HEK293T (cell line): ENCODE measurements around the gene PALMD.

Experiments
- ARNT ChIP-seq: fragments of 450-650 bp; IDR thresholded peaks from 2 replicates; pipeline ENCODE4 v1.6.1; 2017; ENCODE audit warnings: mild to moderate bottlenecking
- BHLHE40 ChIP-seq: fragments of 450-650 bp; IDR thresholded peaks from 2 replicates; pipeline ENCODE4 v1.6.1; 2016; ENCODE audit warnings: mild to moderate bottlenecking, moderate library complexity, borderline replicate concordance
- CTBP1 ChIP-seq: fragments of 450-650 bp; IDR thresholded peaks from 2 replicates; pipeline ENCODE4 v1.6.1; 2016; ENCODE audit warnings: borderline replicate concordance
- ELF4 ChIP-seq: fragments of 450-650 bp; IDR thresholded peaks from 2 replicates; pipeline ENCODE4 v1.6.1; 2017; ENCODE audit warnings: antibody characterized with exemption
- FOXK2 ChIP-seq: fragments of 450-650 bp; IDR thresholded peaks from 2 replicates; pipeline ENCODE4 v1.6.1; 2016; ENCODE audit warnings: mild to moderate bottlenecking
- FOXM1 ChIP-seq: fragments of 450-650 bp; IDR thresholded peaks from 2 replicates; pipeline ENCODE4 v1.6.1; 2017; ENCODE audit warnings: mild to moderate bottlenecking, borderline replicate concordance
- HDGF ChIP-seq: fragments of 450-650 bp; IDR thresholded peaks from 2 replicates; pipeline ENCODE4 v1.6.1; 2017; ENCODE audit warnings: antibody characterized with exemption, borderline replicate concordance
- L3MBTL2 ChIP-seq: fragments of 450-650 bp; conservative IDR thresholded peaks from 2 replicates; pipeline ENCODE4 v1.6.1; 2016; ENCODE audit warnings: mild to moderate bottlenecking
- SUZ12 ChIP-seq: fragments of 450-650 bp; IDR thresholded peaks from 2 replicates; pipeline ENCODE4 v1.6.1; 2016; ENCODE audit warnings: mild to moderate bottlenecking
- TARDBP ChIP-seq: fragments of 450-650 bp; IDR thresholded peaks from 2 replicates; pipeline ENCODE4 v1.6.1; 2016
- ZNF384 ChIP-seq: fragments of 450-650 bp; IDR thresholded peaks from 2 replicates; pipeline ENCODE4 v1.6.1; 2016
- TF ChIP-seq, protein P1 (sequence below): fragments of 450-650 bp; IDR thresholded peaks from 2 replicates; pipeline ENCODE4 v1.6.1; 2016

DNA sequence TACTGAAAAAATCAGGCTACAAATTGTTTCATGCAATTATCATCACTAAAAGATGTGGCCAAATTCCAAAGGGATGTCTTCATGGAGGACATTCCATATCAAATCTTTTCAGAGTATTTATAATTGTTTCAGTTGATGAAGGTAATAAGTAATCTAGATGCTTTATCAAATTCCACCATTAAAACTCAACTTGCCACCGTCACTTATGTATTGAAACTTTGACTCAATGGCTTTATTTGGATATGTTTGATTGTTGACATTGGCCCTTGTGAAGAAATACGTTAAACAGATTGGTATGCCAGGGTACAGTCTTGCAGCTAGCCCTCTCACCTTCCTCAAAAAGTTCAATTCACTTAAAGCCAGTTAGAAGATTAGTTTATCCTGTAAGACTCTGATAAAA is 32.2 kb upstream of the PALMD start:
- TF ChIP-seq, protein P1, sequence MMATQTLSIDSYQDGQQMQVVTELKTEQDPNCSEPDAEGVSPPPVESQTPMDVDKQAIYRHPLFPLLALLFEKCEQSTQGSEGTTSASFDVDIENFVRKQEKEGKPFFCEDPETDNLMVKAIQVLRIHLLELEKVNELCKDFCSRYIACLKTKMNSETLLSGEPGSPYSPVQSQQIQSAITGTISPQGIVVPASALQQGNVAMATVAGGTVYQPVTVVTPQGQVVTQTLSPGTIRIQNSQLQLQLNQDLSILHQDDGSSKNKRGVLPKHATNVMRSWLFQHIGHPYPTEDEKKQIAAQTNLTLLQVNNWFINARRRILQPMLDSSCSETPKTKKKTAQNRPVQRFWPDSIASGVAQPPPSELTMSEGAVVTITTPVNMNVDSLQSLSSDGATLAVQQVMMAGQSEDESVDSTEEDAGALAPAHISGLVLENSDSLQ: no peak
- TF ChIP-seq TARDBP (no peak), HDGF (no peak), FOXK2 (no peak), ELF4 (no peak), L3MBTL2 (no peak), ZNF384 (no peak), BHLHE40 (no peak), SUZ12 (no peak), ARNT (no peak), CTBP1 (no peak), FOXM1 (no peak)
